OCI-M1 (cell line): Measurements from ENCODE around the gene MAPK9.
"Not testable (repeated sequence)": the region's sequence is repeated elsewhere in the genome, so short reads cannot be mapped to it uniquely, and the experiment has no call there.

Experiments used
- DNase-seq: peaks from one replicate; lab custom pipeline; 2025; lab: John Stamatoyannopoulos, UW

The MAPK9 gene

DNA sequence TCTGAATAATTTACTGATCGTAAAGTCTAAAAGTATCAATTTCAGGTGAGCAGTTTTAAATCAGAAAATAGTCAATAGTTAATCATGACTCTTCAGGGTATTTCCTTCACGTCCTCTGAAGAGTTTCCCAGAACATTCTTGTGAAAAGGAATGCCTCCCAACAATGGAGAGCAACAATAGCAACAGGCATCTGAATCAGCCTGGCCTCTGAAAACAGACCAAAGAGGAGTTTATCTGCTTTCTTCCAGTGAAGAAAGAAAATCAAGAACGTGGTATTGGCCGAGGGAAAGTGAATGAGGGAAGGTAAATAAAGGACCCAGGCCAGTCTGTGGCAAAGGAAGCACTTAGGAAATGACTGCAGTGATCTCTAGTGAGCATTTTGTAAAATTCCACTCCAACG is 56.8 kb downstream of the MAPK9 start:
- no peak for DNase-seq

DNA sequence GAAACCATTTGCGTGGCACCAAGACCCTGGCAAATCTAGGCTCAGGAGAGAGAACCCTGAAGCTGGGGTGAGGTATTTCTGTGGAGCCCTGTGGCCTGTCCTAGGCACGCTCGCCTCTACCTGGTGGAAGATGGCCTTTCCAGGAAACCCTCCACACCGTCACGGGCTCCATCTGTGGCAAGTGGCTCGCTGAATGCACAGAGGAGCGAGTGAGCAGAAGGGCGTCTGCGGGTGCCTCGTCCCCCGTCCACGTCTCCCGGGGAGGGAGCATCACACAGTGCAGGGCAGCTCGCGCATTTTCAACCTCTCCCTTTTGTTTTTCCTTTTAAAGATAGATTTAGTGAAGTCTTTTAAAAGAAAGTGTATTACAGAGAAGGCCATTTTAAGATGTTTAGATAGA is 57.6 kb downstream of the MAPK9 start:
- DNase-seq, result no peak

GRCh38 chr5:180233729-180234128 is 58.2 kb downstream of the MAPK9 start:
- no peak for DNase-seq

DNA sequence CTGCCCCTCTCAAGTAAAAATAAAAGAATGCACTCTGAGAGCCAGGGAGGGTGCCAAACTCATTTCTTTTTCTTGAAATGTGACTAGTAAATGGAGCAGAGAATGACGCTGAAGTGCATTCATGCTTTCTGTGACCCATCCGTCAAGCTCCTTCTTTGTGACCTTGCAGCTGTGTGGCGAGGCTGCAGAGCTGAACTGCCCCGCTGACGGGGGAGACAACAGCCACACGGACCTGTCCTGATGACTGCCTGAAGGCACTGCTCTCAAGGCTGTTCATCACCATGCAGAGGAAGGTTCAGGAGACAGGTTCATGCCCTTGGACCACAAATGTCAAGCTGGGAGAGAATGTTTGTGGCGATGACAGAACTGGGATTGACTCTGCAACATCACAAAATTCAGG is 61.9 kb downstream of the MAPK9 start:
- no peak for DNase-seq

- no peak for DNase-seq
These were observed 69.8 kb downstream of the MAPK9 start for GRCh38 chr5:180222056-180222455.

DNA sequence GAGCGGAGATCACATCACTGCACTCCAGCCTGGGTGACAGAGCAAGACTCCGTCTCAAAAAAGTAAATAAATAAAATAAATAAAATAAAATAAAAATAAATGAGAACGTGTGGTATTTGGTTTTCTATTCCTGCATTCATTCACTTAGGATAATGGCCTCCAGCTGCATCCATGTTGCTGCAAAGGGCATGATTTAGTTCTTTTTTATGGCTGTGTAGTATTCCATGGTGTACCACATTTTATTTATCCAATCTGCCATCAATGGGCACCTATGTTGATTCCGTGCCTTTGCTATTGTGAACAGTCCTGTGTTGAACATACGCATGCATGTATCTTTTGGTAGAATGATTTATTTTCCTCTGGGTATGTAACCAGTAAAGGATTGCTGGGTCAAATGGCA is 74.1 kb downstream of the MAPK9 start:
- DNase-seq, result no peak

DNA sequence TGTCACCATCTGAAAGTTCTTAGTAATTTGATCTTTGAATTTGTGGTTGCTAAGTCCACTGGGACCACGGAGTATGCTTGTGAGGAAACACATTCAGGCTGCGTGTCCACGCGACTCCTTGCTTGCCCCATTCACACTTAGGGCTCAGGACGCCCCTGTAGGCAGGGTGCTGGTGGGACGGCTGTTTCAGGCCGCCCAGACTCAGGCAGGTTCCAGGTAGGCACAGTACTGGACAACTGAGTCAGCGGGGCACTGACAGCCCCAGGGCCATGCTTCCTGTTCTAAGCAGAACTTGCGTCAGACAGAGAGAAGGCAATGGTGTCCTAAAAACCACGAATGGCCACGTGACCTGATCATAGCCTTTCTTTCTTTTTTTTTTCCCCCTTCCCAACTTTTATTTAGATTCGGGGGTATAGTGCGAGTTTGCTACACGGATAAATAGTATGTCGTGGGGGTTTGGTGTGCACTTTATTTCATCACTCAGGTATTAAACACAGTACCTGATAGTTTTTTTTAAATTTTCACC is 75.2 kb downstream of the MAPK9 start:
- DNase-seq, result no peak

DNA sequence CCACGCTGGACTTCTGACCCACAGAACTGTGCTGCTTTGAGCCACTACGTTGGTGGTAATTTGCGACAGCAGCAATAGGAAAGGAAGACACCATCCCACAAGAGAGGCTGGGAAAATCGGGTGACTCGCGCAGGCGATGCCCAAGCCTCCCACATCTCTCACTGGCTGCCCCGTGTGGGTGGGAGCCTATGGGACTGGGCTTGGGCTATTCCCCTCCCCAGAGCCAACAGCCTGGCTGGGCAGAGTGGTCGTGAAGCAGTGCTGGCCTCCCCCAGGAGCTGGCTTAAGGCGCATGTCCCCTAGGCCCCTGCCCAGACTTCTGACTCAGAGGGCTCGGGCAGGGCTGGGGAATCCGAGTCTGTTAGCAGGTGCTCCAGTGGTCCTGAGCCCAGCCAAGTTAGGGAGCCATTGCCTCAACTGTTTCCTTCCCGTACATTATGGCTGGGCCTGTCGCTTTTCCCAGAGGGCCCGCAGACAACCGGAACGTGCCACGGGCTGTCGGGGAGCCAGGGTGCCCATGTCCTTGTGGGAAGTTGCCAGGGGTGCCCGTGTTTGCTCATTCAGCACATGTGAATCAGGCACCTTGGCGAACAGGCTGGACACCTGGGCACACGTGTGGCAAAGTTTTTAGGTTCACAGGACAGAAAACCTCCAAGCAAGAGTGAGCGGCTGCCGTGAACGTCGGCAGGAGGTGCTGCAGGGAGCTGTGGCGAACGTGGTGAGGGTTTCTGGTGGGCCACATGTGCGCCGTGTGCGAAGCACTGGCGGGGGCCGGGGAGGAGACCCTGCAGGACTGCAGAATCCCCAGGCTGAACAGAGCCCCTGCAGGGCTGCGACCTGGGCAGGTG is 75.9 kb downstream of the MAPK9 start:
- no peak for DNase-seq

- no peak for DNase-seq
These were observed 76.8 kb downstream of the MAPK9 start for GRCh38 chr5:180214870-180215770.

DNA sequence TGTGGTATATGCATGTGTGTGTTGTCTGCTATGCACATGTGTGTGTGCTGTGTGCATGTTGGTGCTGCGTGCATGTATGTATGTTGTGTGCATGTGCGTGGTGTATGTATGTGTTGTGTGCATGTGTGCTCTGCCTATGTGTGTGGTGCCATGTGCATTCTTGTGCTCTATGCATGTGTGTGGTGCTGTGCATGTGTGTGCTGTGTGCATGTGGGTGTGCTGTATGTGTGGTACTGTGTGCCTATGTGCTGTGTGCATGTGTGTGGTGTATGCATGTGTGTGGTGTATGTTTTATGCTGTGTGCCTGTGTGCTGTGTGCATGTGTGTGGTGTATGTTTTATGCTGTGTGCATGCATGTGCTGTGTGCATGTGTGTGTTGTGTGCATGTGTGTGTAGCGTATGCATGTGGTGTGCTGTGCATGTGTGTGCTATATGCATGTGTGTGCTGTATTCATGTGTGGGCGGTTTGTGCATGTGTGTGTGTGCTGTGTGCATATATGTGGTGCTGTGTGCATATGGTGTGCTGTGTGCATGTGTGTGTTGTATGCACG is 78.2 kb downstream of the MAPK9 start:
- DNase-seq, result no peak

- no peak for DNase-seq
These were observed 78.7 kb downstream of the MAPK9 start for GRCh38 chr5:180213256-180213600.

- no peak for DNase-seq
These were observed 79.3 kb downstream of the MAPK9 start for GRCh38 chr5:180212363-180213255.

GRCh38 chr5:180211761-180212035 is 80.2 kb downstream of the MAPK9 start:
- DNase-seq, result no peak

DNA sequence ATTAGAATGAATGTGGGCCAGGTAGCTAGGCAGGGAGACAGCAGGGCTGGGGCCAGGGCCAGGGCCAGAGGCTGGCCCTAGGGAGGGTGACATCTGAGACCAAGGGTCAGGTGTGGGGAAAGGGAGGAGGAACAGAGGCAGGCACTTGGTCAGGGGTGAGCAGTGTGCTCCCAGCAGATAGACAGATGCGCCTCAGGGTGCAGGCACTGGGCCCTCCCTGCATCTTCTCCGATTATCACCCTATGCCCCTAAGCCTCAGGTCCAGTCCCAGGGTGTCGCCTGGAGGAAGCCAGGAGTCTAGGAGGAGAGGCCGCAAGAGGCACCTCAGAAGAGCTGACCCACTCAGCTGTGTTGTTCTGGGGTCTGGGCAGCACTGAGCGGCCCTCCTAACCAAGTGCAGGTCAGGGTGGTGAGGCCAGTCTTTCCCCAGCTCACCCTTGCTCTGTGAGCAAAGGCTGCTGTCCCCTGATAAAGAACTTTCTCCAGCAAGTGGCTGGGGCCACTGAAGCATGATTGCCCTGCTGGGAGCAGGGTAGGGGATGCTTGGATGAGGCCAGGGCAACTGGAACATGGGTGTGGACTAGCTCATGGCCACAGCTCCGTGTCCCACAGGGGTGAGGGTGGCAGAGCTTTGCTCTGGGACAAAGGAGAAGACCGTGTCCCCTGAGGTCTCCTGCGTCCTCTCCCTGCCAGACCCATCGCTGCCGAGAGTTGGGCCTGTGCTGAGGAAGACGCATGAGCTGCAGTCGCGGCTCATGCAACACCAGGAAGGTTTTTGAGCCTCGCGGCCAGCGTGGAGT is 80.7 kb downstream of the MAPK9 start:
- DNase-seq, result no peak

- not testable (repeated sequence) for DNase-seq
These were observed 81.8 kb downstream of the MAPK9 start for GRCh38 chr5:180210077-180210476.

DNA sequence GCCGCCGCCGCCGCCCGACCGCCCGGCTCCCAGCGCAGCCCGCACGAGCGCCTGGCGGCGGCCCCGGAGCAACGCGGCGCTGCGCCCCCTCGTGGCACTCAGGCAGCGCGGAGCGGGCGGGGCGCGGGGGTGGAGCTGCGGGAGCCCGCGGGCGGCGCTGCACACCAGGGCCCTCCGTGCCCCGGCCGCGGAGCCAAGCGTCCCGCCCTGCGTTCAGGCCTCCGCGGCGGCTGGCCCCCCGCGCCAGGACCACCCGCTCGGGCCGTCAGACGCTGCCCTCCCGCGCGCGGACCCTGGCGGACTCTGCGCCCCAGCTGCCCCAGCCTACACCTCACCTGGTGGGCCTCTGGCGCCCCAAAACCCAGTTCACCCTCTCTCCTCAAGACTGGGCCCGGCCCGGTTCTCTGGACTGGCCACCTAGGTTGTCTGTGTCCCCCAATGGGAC is 82.7 kb downstream of the MAPK9 start, which contains the start of gene RASGEF1C:
RASGEF1C (minus strand) TSS at position 75 of the 445 bp plus-strand sequence. CDS start 71,159 bp downstream, outside the sequence.
- DNase-seq, result peak; percentile 84

GRCh38 chr5:180208435-180209081 is 83.3 kb downstream of the MAPK9 start:
- DNase-seq, result peak; percentile 34

DNA sequence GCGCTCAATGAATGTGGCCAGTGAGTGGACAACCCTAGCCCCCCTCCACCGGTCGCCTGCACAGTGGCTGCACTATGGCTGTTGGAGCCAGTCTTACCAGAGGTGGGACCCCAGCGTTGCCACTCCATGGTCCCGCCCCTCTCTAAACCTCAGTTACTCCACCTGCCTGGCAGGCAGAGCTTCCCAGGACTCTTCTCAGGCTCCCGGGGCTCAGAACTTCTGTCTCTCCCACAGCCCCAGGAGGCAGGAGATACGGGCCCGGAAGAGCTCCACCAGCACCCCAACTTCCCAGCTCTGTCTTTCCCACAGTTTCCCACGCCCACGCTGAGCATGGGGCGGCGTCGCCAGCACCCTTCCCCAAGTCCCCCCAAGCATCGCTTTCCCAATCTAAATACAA is 83.8 kb downstream of the MAPK9 start:
- no peak for DNase-seq

DNA sequence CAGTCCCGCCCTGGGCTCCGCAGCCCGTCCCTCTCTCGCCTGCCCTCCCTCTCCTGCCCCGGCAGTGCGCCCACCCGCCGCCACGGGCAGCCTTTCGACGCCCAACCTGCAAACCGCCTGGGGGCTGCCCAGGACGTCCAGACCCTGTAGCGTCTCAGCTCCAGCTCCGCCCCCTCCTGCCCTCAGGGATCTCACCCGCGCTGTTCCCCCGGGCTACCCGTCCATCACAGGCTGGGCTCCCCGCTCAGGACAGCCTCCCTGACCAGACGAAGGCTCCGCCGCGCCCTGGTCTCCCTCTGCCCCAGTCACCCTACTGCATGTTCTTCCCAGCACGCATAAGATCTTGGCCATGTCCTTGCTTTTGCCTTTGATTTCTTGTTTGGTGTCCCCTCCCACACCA is 84.3 kb downstream of the MAPK9 start:
- DNase-seq, result no peak

DNA sequence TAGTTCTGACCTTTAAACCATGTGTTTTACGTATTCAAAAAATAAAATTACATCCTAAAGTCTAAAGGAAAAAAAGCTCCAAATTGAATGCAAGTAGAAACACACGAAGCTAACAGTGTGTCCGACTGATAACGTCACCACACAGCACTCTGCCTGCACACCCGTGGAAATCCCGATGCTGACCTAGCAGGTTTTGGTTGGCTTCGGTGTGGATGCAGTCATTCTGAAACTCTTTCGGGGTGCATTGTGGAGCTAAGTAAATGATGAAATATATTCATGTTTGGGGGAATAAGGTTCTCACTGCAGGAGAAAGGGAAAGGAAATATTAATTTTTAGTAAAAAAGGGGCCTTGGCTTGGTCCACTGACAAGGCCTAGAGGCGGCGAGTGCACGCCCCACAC is 84.9 kb downstream of the MAPK9 start:
- DNase-seq, result no peak
